Measurements from ENCODE around the gene CDNF. TPM values are rescaled to one million over a fixed set of nuclear protein-coding genes. Genes with fewer than 3 reads are reported as not detected.

The CDNF gene
- total RNA-seq, 1 donor from 2014 or later = 0.32 TPM

DNA sequence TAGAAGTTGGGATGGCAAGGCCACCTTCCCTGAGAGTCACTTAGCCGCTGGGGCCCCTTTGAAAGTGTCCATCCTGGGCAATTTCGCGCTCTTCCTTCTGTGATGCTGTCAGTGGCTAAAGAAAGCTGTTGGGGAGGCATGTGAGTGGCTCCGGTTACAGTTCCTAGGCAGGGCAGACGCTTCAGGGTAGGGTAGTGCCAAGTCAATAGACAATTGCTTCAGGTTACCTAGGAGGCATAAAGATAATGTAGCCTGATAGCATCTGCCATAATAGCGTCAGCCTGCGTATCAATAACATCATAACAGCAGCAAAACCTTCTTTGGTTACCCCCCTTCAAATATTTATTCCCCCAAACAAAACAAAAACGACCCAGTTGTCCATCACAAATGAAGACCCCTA, 63.0 kb downstream of the CDNF start, which contains the start of gene FAM107B:
Gene FAM107B, minus strand, starts transcription at position 101 of the 400 bp plus-strand sequence. CDS start 234 bp downstream, outside the sequence.
- Mint-ChIP-seq H3K36me3 (ENCODE audit: low read depth) (no peaks in the 10 kb centered on the region), H3K4me1 (ENCODE audit: low read depth) (peaks cover 13% of the 10 kb centered on the region), H3K9me3 (ENCODE audit: low read depth) (no peaks in the 10 kb centered on the region), H3K27ac (ENCODE audit: unreplicated experiment) (no peak within 1 kb of the TSS), H3K4me3 (ENCODE audit: unreplicated experiment) (no peak within 1 kb of the TSS), H3K27me3 (ENCODE audit: low read depth) (peaks cover 1% of the 10 kb centered on the region)
- TF ChIP-seq, protein P1, sequence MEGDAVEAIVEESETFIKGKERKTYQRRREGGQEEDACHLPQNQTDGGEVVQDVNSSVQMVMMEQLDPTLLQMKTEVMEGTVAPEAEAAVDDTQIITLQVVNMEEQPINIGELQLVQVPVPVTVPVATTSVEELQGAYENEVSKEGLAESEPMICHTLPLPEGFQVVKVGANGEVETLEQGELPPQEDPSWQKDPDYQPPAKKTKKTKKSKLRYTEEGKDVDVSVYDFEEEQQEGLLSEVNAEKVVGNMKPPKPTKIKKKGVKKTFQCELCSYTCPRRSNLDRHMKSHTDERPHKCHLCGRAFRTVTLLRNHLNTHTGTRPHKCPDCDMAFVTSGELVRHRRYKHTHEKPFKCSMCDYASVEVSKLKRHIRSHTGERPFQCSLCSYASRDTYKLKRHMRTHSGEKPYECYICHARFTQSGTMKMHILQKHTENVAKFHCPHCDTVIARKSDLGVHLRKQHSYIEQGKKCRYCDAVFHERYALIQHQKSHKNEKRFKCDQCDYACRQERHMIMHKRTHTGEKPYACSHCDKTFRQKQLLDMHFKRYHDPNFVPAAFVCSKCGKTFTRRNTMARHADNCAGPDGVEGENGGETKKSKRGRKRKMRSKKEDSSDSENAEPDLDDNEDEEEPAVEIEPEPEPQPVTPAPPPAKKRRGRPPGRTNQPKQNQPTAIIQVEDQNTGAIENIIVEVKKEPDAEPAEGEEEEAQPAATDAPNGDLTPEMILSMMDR (IDR thresholded peaks at IDR 0.05) = no peak
- DNase-seq (ENCODE audit: low spot score) = no peak

DNA sequence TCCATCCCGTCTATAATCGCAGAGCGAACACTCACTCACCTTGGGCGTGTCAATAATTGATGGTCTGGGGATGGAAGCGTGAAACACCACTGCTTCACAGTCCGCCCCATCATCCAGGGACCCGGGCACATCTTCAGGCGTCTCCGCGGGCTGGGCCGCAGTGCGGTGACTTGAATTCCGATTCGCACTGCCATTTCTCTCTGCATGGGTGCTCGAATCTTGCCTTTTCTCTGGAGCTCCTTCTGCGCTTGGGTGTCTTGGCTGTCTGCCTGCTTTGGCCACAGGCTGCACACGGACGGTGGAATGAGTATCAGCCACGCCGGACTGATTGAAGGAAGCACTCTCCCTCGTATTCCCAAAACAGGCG, 63.6 kb downstream of the CDNF start:
- Mint-ChIP-seq H3K27me3 (ENCODE audit: low read depth) (peaks cover 1% of the 10 kb centered on the region), H3K4me1 (ENCODE audit: low read depth) (peaks cover 7% of the 10 kb centered on the region), H3K36me3 (ENCODE audit: low read depth) (no peaks in the 10 kb centered on the region), H3K4me3 (ENCODE audit: unreplicated experiment) (no peak overlapping the region), H3K9me3 (ENCODE audit: low read depth) (no peaks in the 10 kb centered on the region), H3K27ac (ENCODE audit: unreplicated experiment) (no peak overlapping the region)
- TF ChIP-seq, protein P1 (IDR thresholded peaks at IDR 0.05) = no peak
- no peak for DNase-seq (ENCODE audit: low spot score)

DNA sequence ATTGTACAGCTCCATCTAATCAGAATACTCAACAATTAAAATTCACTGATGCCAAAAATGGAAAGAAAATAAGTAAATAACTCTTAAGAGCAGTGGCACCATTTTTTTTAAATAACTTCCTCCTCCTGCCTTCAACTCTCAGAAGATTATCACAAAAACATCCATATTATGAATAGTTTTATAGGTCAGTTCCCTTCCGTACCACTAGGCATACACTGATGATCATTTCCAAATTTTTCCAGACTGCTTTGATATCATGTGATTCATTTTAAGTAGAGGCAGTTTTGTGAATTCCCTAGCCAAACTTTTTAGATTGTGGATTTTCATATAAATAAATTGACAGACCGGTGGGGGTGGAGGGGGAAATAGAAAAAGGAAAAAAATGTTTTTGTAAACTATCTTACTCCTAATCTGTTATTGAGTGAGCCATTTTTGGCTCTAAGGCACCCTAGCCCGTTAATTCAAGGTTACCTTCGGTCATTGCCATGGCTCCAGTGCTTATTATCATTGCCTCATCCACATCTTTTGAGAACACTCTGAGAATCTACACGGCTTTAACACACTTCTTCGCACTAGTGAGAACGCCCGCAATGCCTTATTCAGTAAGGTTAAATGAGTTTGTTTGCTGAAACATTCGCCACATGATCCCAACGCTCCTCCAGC, 64.2 kb downstream of the CDNF start:
- peaks cover 3% of the 10 kb centered on the region for H3K27me3 Mint-ChIP-seq (ENCODE audit: low read depth)
- TF ChIP-seq, protein P1 (IDR thresholded peaks at IDR 0.05) = peak; percentile 18
- H3K4me1 Mint-ChIP-seq (ENCODE audit: low read depth) = peaks cover 3% of the 10 kb centered on the region
- H3K4me3 Mint-ChIP-seq (ENCODE audit: unreplicated experiment) = no peak overlapping the region
- no peak overlapping the region for H3K27ac Mint-ChIP-seq (ENCODE audit: unreplicated experiment)
- no peaks in the 10 kb centered on the region for H3K36me3 Mint-ChIP-seq (ENCODE audit: low read depth)
- DNase-seq (ENCODE audit: low spot score) = no peak
- H3K9me3 Mint-ChIP-seq (ENCODE audit: low read depth) = peaks cover 3% of the 10 kb centered on the region

DNA sequence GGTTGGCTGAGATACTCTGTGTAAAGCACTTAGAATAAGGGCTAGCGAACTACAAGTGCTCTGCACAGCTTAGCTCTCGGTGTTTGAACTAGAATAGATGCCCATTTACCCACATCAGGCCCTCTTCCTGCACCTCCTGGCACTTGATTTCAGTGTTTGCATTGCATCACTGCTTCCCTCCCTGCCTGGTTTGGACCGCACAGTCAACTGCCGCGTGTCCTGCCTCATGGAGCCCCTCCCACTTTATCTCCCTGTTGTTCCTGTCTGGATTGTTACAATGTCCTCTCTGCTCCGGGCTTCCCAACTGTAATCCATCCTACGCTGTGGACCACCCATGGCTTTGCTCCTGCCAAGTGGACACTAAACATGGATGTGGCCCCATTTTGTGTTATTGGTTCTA, 65.4 kb downstream of the CDNF start:
- TF ChIP-seq, protein P1 (IDR thresholded peaks at IDR 0.05) = no peak
- Mint-ChIP-seq H3K36me3 (ENCODE audit: low read depth) (no peaks in the 10 kb centered on the region), H3K27ac (ENCODE audit: unreplicated experiment) (no peak overlapping the region), H3K4me3 (ENCODE audit: unreplicated experiment) (no peak overlapping the region), H3K27me3 (ENCODE audit: low read depth) (peaks cover 3% of the 10 kb centered on the region), H3K4me1 (ENCODE audit: low read depth) (no peaks in the 10 kb centered on the region), H3K9me3 (ENCODE audit: low read depth) (peaks cover 4% of the 10 kb centered on the region)
- DNase-seq (ENCODE audit: low spot score) = no peak

DNA sequence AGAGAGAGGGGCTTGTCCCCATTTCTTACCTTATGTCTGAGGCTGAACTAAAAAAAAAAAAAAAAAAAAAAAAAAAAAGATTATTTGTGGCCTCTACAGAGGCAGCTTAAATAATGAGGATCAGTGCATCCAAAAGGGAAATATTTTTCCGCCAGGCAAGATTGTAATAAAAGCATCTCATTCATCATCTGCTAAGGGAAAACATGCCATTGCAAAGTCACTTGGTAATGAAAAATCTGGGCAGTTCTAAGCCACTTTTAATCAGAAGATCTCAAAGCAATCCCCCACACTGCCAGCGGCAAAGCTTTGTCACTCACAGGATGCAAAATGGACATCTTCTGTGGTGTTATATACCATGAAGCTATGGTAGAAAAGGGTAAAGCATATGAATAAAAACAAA, 66.9 kb downstream of the CDNF start:
- TF ChIP-seq, protein P1 (IDR thresholded peaks at IDR 0.05) = no peak
- no peak overlapping the region for H3K4me3 Mint-ChIP-seq (ENCODE audit: unreplicated experiment)

More for the DNA sequence above, 66.9 kb downstream of the CDNF start:
- Mint-ChIP-seq H3K27ac (ENCODE audit: unreplicated experiment) (no peak overlapping the region), H3K9me3 (ENCODE audit: low read depth) (peaks cover 4% of the 10 kb centered on the region), H3K36me3 (ENCODE audit: low read depth) (no peaks in the 10 kb centered on the region), H3K27me3 (ENCODE audit: low read depth) (peaks cover 7% of the 10 kb centered on the region), H3K4me1 (ENCODE audit: low read depth) (no peaks in the 10 kb centered on the region)
- no peak for DNase-seq (ENCODE audit: low spot score)

Other genes with a start within 250 kb of the CDNF start
- gene FAM107B, start 63.1 kb downstream of the CDNF start, total RNA-seq = 13.8 to 29.6 TPM (median 29.1 TPM) in 3 replicates
- gene HSPA14, start 269 bp upstream of the CDNF start, total RNA-seq = 6.8 to 10.2 TPM (median 7.0 TPM) in 3 replicates
- gene MSANTD7, start 269 bp upstream of the CDNF start, total RNA-seq = 11.3 to 13.4 TPM (median 12.3 TPM) in 3 replicates
- gene SUV39H2, start 40.8 kb upstream of the CDNF start, total RNA-seq = 8.3 to 13.1 TPM (median 9.2 TPM) in 3 replicates
- gene DCLRE1C, start 116.1 kb upstream of the CDNF start, total RNA-seq = 7.1 to 7.4 TPM (median 7.4 TPM) in 3 replicates
- gene MEIG1, start 121.4 kb upstream of the CDNF start, total RNA-seq = not detected in 3 replicates
- 1.9 to 3.4 TPM (median 2.1 TPM) in 3 replicates for gene OLAH, start 205.9 kb upstream of the CDNF start, total RNA-seq